Measurements from ENCODE around the gene CHD1L.
"Not testable (repeated sequence)": the region's sequence is repeated elsewhere in the genome, so short reads cannot be mapped to it uniquely, and the experiment has no call there.

Gene CHD1L

GRCh38 chr1:147316968-147317367 lies 74.5 kb downstream of the CHD1L start:
- H3K4me1 ChIP-seq (ENCODE audit: insufficient read depth, low read length, poor library complexity, severe bottlenecking) = no peaks in the 10 kb centered on the region
- no peaks in the 10 kb centered on the region for H3K27me3 ChIP-seq (ENCODE audit: insufficient read depth, low read length, poor library complexity, severe bottlenecking)
- no peaks in the 10 kb centered on the region for H3F3A ChIP-seq (ENCODE audit: low read depth)
- no peak overlapping the region for H3K4me2 ChIP-seq (ENCODE audit: low read depth, low read length, poor library complexity, severe bottlenecking)
- no peak overlapping the region for H3K4me3 ChIP-seq (ENCODE audit: low read length, poor library complexity, severe bottlenecking)
- no peaks in the 10 kb centered on the region for H3K9me3 ChIP-seq (ENCODE audit: insufficient read depth, low read depth, low read length)
- TF ChIP-seq, protein P1, sequence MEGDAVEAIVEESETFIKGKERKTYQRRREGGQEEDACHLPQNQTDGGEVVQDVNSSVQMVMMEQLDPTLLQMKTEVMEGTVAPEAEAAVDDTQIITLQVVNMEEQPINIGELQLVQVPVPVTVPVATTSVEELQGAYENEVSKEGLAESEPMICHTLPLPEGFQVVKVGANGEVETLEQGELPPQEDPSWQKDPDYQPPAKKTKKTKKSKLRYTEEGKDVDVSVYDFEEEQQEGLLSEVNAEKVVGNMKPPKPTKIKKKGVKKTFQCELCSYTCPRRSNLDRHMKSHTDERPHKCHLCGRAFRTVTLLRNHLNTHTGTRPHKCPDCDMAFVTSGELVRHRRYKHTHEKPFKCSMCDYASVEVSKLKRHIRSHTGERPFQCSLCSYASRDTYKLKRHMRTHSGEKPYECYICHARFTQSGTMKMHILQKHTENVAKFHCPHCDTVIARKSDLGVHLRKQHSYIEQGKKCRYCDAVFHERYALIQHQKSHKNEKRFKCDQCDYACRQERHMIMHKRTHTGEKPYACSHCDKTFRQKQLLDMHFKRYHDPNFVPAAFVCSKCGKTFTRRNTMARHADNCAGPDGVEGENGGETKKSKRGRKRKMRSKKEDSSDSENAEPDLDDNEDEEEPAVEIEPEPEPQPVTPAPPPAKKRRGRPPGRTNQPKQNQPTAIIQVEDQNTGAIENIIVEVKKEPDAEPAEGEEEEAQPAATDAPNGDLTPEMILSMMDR (conservative IDR thresholded peaks at IDR 0.05; ENCODE audit: low read length) = no peak
- TF ChIP-seq EZH2phosphoT487 (IDR thresholded peaks at IDR 0.05; ENCODE audit: borderline replicate concordance) = no peak
- no peaks in the 10 kb centered on the region for H4K20me1 ChIP-seq (ENCODE audit: insufficient read depth, low read length, poor library complexity, severe bottlenecking)
- no peaks in the 10 kb centered on the region for H3K79me2 ChIP-seq (ENCODE audit: insufficient read depth, low read length)
- H3K9ac ChIP-seq (ENCODE audit: low read depth, low read length, poor library complexity, severe bottlenecking) = no peak overlapping the region
- no peaks in the 10 kb centered on the region for H3K9me2 ChIP-seq (replicated peaks; ENCODE audit: low read depth, low read length)
- no peak overlapping the region for H2AFZ ChIP-seq (ENCODE audit: low read length)
- H3K36me3 ChIP-seq (ENCODE audit: insufficient read depth, low read length) = no peaks in the 10 kb centered on the region

GRCh38 chr1:147326933-147327687 lies 84.6 kb downstream of the CHD1L start:
- H3K27me3 ChIP-seq (ENCODE audit: insufficient read depth, low read length, poor library complexity, severe bottlenecking); H4K20me1 ChIP-seq (ENCODE audit: insufficient read depth, low read length, poor library complexity, severe bottlenecking); H3F3A ChIP-seq (ENCODE audit: low read depth); H3K4me3 ChIP-seq (ENCODE audit: low read length, poor library complexity, severe bottlenecking); H2AFZ ChIP-seq (ENCODE audit: low read length); H3K4me2 ChIP-seq (ENCODE audit: low read depth, low read length, poor library complexity, severe bottlenecking); H3K79me2 ChIP-seq (ENCODE audit: insufficient read depth, low read length); H3K36me3 ChIP-seq (ENCODE audit: insufficient read depth, low read length); H3K9me3 ChIP-seq (ENCODE audit: insufficient read depth, low read depth, low read length); H3K4me1 ChIP-seq (ENCODE audit: insufficient read depth, low read length, poor library complexity, severe bottlenecking); H3K9me2 ChIP-seq (replicated peaks; ENCODE audit: low read depth, low read length); H3K9ac ChIP-seq (ENCODE audit: low read depth, low read length, poor library complexity, severe bottlenecking): not testable (repeated sequence)

DNA sequence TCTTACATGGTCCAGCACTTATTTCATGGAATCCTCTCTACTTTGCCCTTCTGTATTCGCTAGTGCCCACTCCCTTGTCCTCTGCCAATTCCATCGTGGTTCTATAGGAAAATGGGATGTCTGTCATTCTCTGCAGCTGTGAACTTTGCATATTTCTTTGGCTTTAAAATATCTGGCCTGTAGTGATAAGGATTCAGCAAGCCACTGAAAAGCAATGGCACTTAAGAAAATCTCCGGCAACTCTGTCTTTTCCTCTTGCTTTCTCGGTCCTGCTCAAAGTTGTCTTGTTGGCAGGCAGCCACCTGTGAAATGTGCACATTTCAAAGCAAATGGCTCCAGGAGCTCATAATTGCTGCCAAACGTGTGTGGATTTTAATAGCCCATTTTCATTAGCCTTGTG lies 91.8 kb downstream of the CHD1L start:
- Histone ChIP-seq H4K20me1 (ENCODE audit: insufficient read depth, low read length, poor library complexity, severe bottlenecking) (no peaks in the 10 kb centered on the region), H3K9me3 (ENCODE audit: insufficient read depth, low read depth, low read length) (no peaks in the 10 kb centered on the region), H3K79me2 (ENCODE audit: insufficient read depth, low read length) (no peaks in the 10 kb centered on the region), H3K36me3 (ENCODE audit: insufficient read depth, low read length) (no peaks in the 10 kb centered on the region), H3K9me2 (replicated peaks; ENCODE audit: low read depth, low read length) (no peaks in the 10 kb centered on the region), H3K9ac (ENCODE audit: low read depth, low read length, poor library complexity, severe bottlenecking) (no peak overlapping the region), H3K4me1 (ENCODE audit: insufficient read depth, low read length, poor library complexity, severe bottlenecking) (no peaks in the 10 kb centered on the region), H2AFZ (ENCODE audit: low read length) (no peak overlapping the region), H3K27me3 (ENCODE audit: insufficient read depth, low read length, poor library complexity, severe bottlenecking) (no peaks in the 10 kb centered on the region), H3K4me3 (ENCODE audit: low read length, poor library complexity, severe bottlenecking) (no peak overlapping the region), H3F3A (ENCODE audit: low read depth) (no peaks in the 10 kb centered on the region), H3K4me2 (ENCODE audit: low read depth, low read length, poor library complexity, severe bottlenecking) (no peak overlapping the region)
- TF ChIP-seq EZH2phosphoT487 (IDR thresholded peaks at IDR 0.05; ENCODE audit: borderline replicate concordance) = no peak
- TF ChIP-seq, protein P1 (conservative IDR thresholded peaks at IDR 0.05; ENCODE audit: low read length) = no peak

DNA sequence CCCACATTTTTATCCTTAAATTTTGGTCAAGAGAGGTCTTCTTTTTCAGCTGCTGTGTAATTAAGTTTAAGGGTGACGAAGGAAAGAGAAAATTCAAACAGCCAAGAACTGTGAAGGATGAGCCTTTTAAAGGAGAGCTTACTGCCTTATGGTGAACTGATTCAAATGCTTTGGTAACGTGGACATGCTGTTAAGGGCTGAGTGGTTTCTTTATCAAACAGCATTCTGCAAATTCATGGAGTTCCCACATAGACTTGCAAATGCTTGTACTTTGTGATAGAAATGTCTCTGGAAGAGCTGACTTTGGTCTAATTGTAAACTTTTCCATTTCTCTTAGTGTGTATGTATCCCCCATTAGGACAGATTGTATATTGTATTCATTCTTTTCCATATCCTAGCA lies 93.8 kb downstream of the CHD1L start:
- Histone ChIP-seq H4K20me1 (ENCODE audit: insufficient read depth, low read length, poor library complexity, severe bottlenecking) (no peaks in the 10 kb centered on the region), H3F3A (ENCODE audit: low read depth) (no peaks in the 10 kb centered on the region), H3K4me2 (ENCODE audit: low read depth, low read length, poor library complexity, severe bottlenecking) (no peak overlapping the region), H3K4me1 (ENCODE audit: insufficient read depth, low read length, poor library complexity, severe bottlenecking) (no peaks in the 10 kb centered on the region), H3K27me3 (ENCODE audit: insufficient read depth, low read length, poor library complexity, severe bottlenecking) (no peaks in the 10 kb centered on the region), H3K9me3 (ENCODE audit: insufficient read depth, low read depth, low read length) (no peaks in the 10 kb centered on the region), H3K9me2 (replicated peaks; ENCODE audit: low read depth, low read length) (no peaks in the 10 kb centered on the region), H3K79me2 (ENCODE audit: insufficient read depth, low read length) (no peaks in the 10 kb centered on the region), H3K4me3 (ENCODE audit: low read length, poor library complexity, severe bottlenecking) (no peak overlapping the region), H2AFZ (ENCODE audit: low read length) (no peak overlapping the region), H3K36me3 (ENCODE audit: insufficient read depth, low read length) (no peaks in the 10 kb centered on the region), H3K9ac (ENCODE audit: low read depth, low read length, poor library complexity, severe bottlenecking) (no peak overlapping the region)
- TF ChIP-seq, protein P1 (conservative IDR thresholded peaks at IDR 0.05; ENCODE audit: low read length) = no peak
- TF ChIP-seq EZH2phosphoT487 (IDR thresholded peaks at IDR 0.05; ENCODE audit: borderline replicate concordance) = no peak

Measured in Loucy (cell line).